KBM-7 (cell line): ENCODE measurements around the gene AMIGO3.

Experiments
- DNase-seq: peaks from one replicate; pipeline ENCODE4 v3.0.0-alpha.2; 2015
- in situ Hi-C: fragments of 300-500 bp; cut with MboI; formaldehyde crosslinking; loops from 2 replicates; pipeline ENCODE4 v1.14.3; 2020; ENCODE audit warnings: low sequenced_read_pairs, low pct_unique_long_range_greater_than_20kb, mixed read lengths

Gene AMIGO3

GRCh38 chr3:49714728-49715550, 4.5 kb downstream of the AMIGO3 start:
- no peak for DNase-seq
- in situ Hi-C loops: no loop called here

- in situ Hi-C loops: no loop called here
- no peak for DNase-seq
Observed at GRCh38 chr3:49713336-49714105, 6.0 kb downstream of the AMIGO3 start.

GRCh38 chr3:49712631-49713317, 6.7 kb downstream of the AMIGO3 start:
- in situ Hi-C loops: no loop called here
- no peak for DNase-seq

- in situ Hi-C loops: no loop called here
- DNase-seq: no peak
Observed at GRCh38 chr3:49712166-49712565, 7.3 kb downstream of the AMIGO3 start.

GRCh38 chr3:49711489-49711888, 8.0 kb downstream of the AMIGO3 start:
- in situ Hi-C loops: no loop called here

GRCh38 chr3:49709852-49710251, 9.6 kb downstream of the AMIGO3 start:
- no peak for DNase-seq
- in situ Hi-C loops: no loop called here

More at GRCh38 chr3:49711489-49711888, 8.0 kb downstream of the AMIGO3 start:
- DNase-seq: no peak

- DNase-seq: no peak
- in situ Hi-C loops: no loop called here
Observed at GRCh38 chr3:49707113-49707480, 12.4 kb downstream of the AMIGO3 start.

- in situ Hi-C loops: no loop called here
- DNase-seq: no peak
Observed at GRCh38 chr3:49706456-49707112, 12.9 kb downstream of the AMIGO3 start.

GRCh38 chr3:49705390-49705960, 14.0 kb downstream of the AMIGO3 start:
- in situ Hi-C loops: no loop called here
- no peak for DNase-seq

- DNase-seq: no peak
- in situ Hi-C loops: no loop called here
Observed at GRCh38 chr3:49704629-49705028, 14.9 kb downstream of the AMIGO3 start.

- in situ Hi-C loops: no loop called here
- no peak for DNase-seq
Observed at GRCh38 chr3:49703956-49704355, 15.5 kb downstream of the AMIGO3 start.

- DNase-seq: peak; percentile 82
- in situ Hi-C loops: no loop called here
Observed at GRCh38 chr3:49703443-49703927, 16.0 kb downstream of the AMIGO3 start.

GRCh38 chr3:49702672-49703071, 16.8 kb downstream of the AMIGO3 start:
- no peak for DNase-seq
- in situ Hi-C loops: no loop called here

GRCh38 chr3:49701388-49702077, 18.0 kb downstream of the AMIGO3 start:
- in situ Hi-C loops: no loop called here
- DNase-seq: no peak

- in situ Hi-C loops: no loop called here
- DNase-seq: no peak
Observed at GRCh38 chr3:49700453-49701128, 18.9 kb downstream of the AMIGO3 start.

- no peak for DNase-seq
- in situ Hi-C loops: no loop called here
Observed at GRCh38 chr3:49700014-49700413, 19.5 kb downstream of the AMIGO3 start.

GRCh38 chr3:49699281-49699979, 20.1 kb downstream of the AMIGO3 start:
- in situ Hi-C loops: no loop called here
- DNase-seq: no peak
